Caco-2 (cell line): ENCODE measurements around the gene ADCY5. TPM values are rescaled to one million over a fixed set of nuclear protein-coding genes. Genes with fewer than 3 reads are reported as not detected.

Experiments used
- BruUV-seq: library from RNA; stranded (reverse); fragments of 400-500 nt; replicated peaks from 2 replicates; lab custom pipeline; 2021; lab: Mats Ljungman, UMichigan
- CTCF ChIA-PET: fragments of 300-600 bp; sonication (Branson Sonifier 250); formaldehyde crosslinking; loops from one replicate; lab custom pipeline; 2022; ENCODE audit warnings: antibody characterized with exemption; lab: Charles Lee
- POLR2A ChIA-PET: fragments of 300-600 bp; sonication (Branson Sonifier 250); formaldehyde crosslinking; loops from one replicate; lab custom pipeline; 2022; ENCODE audit warnings: antibody characterized with exemption; lab: Charles Lee
- DNase-seq, 2 experiments: peaks; one replicate each; pipeline versions ENCODE4 v3.0.0 to v3.0.0-alpha.2; 2020 to 2022
- H3K27me3 ChIP-seq: replicated peaks from 2 replicates; pipeline ENCODE4 v1.6.0; 2011; ENCODE audit warnings: low read length; ENCODE audit not compliant: control insufficient read depth, insufficient read depth
- H3K36me3 ChIP-seq: 2 replicates; pipeline ENCODE4 v1.5.1; 2011; ENCODE audit warnings: low read length; ENCODE audit not compliant: control insufficient read depth, insufficient read depth
- H3K4me1 ChIP-seq: fragments of 250-450 bp; sonication (Bioruptor Pico); 2 replicates; pipeline ENCODE4 v1.5.1; 2020; ENCODE audit warnings: mild to moderate bottlenecking
- H3K4me3 ChIP-seq: 2 replicates; pipeline ENCODE4 v1.5.1; 2011; ENCODE audit warnings: low read depth, mild to moderate bottlenecking, control low read depth, low read length
- H3K9me3 ChIP-seq: fragments of 250-450 bp; sonication (Bioruptor Pico); 2 replicates; pipeline ENCODE4 v1.5.1; 2020; ENCODE audit warnings: mild to moderate bottlenecking, moderate library complexity
- H3K27ac Mint-ChIP-seq: one replicate; pipeline ENCODE4 v1.8.0; 2022; ENCODE audit warnings: mixed read lengths; ENCODE audit not compliant: unreplicated experiment
- H3K27me3 Mint-ChIP-seq: one replicate; pipeline ENCODE4 v1.8.0; 2022; ENCODE audit warnings: mixed read lengths; ENCODE audit not compliant: insufficient read depth, unreplicated experiment
- H3K36me3 Mint-ChIP-seq: one replicate; pipeline ENCODE4 v1.8.0; 2022; ENCODE audit warnings: mild to moderate bottlenecking, mixed read lengths; ENCODE audit not compliant: insufficient read depth, unreplicated experiment
- H3K4me1 Mint-ChIP-seq: one replicate; pipeline ENCODE4 v1.8.0; 2022; ENCODE audit warnings: low read depth, mixed read lengths; ENCODE audit not compliant: unreplicated experiment
- H3K4me3 Mint-ChIP-seq: one replicate; pipeline ENCODE4 v1.8.0; 2022; ENCODE audit warnings: mild to moderate bottlenecking, moderate library complexity, mixed read lengths; ENCODE audit not compliant: unreplicated experiment
- H3K9me3 Mint-ChIP-seq: one replicate; pipeline ENCODE4 v1.8.0; 2022; ENCODE audit warnings: mixed read lengths; ENCODE audit not compliant: unreplicated experiment
- CTCF ChIP-seq, 2 experiments: fragments of 200-600 bp in 1 of 2; IDR thresholded peaks; 1 replicate in 1 of 2; 2 replicates in 1 of 2; pipeline versions ENCODE4 v1.5.1 to v1.8.0; 2011 to 2022; ENCODE audit warnings: antibody characterized with exemption in 1 of 2, control low read depth in 1 of 2, inconsistent platforms in 1 of 2, low read depth in 1 of 2, low read length in 1 of 2, mild to moderate bottlenecking in 1 of 2, moderate library complexity in 1 of 2; ENCODE audit not compliant: insufficient read depth in 1 of 2, severe bottlenecking in 1 of 2, unreplicated experiment in 1 of 2
- intact Hi-C: fragments of 100-400 bp; cut with micrococcal nuclease; formaldehyde crosslinking; loops from one replicate; pipeline ENCODE4 v1.10.0; 2022; ENCODE audit not compliant: unreplicated experiment
- total RNA-seq: library from RNA; stranded (reverse); gene quantifications from 2 replicates; pipeline ENCODE4 v1.2.3, GENCODE V29; 2022

ADCY5 gene
- total RNA-seq, 1 experiment from 2014 or later, result 0.91 TPM

GRCh38 chr3:123348471-123349200 lies 100.3 kb downstream of the ADCY5 start:
- Histone ChIP-seq H3K4me1 (no peaks in the 10 kb centered on the region), H3K9me3 (no peaks in the 10 kb centered on the region), H3K4me3 (no peak overlapping the region), H3K27me3 (no peaks in the 10 kb centered on the region), H3K36me3 (no peaks in the 10 kb centered on the region)
- intact Hi-C loops, result no loop called here
- BruUV-seq, result no TSS peak
- CTCF ChIA-PET, result no interaction called here
- H3K4me3 Mint-ChIP-seq, result no peak overlapping the region
- no peak overlapping the region for H3K27ac Mint-ChIP-seq
- peaks cover under 1% of the 10 kb centered on the region for H3K9me3 Mint-ChIP-seq
- no peak for DNase-seq
- peaks cover 4% of the 10 kb centered on the region for H3K4me1 Mint-ChIP-seq
- no peak for TF ChIP-seq CTCF (IDR thresholded peaks at IDR 0.05; ENCODE audit: insufficient read depth in 1 of 2, low read depth in 1 of 2, low read length in 1 of 2, severe bottlenecking in 1 of 2, unreplicated experiment in 1 of 2)
- peaks cover 16% of the 10 kb centered on the region for H3K27me3 Mint-ChIP-seq
- H3K36me3 Mint-ChIP-seq, result no peaks in the 10 kb centered on the region
- POLR2A ChIA-PET, result no interaction called here

GRCh38 chr3:123347691-123348264 lies 101.1 kb downstream of the ADCY5 start:
- no TSS peak for BruUV-seq
- no peaks in the 10 kb centered on the region for H3K9me3 ChIP-seq
- Mint-ChIP-seq H3K36me3 (no peaks in the 10 kb centered on the region), H3K4me1 (peaks cover 4% of the 10 kb centered on the region), H3K27me3 (peaks cover 16% of the 10 kb centered on the region), H3K4me3 (no peak overlapping the region), H3K9me3 (no peaks in the 10 kb centered on the region), H3K27ac (no peak overlapping the region)
- DNase-seq, result no peak
- H3K36me3 ChIP-seq, result no peaks in the 10 kb centered on the region
- H3K27me3 ChIP-seq, result no peaks in the 10 kb centered on the region
- TF ChIP-seq CTCF (IDR thresholded peaks at IDR 0.05; ENCODE audit: insufficient read depth in 1 of 2, low read depth in 1 of 2, low read length in 1 of 2, severe bottlenecking in 1 of 2, unreplicated experiment in 1 of 2), result no peak
- H3K4me1 ChIP-seq, result no peaks in the 10 kb centered on the region
- ChIA-PET POLR2A (no interaction called here), CTCF (no interaction called here)
- intact Hi-C loops, result no loop called here
- H3K4me3 ChIP-seq, result no peak overlapping the region

GRCh38 chr3:123347205-123347604 lies 101.7 kb downstream of the ADCY5 start:
- BruUV-seq, result no TSS peak
- Mint-ChIP-seq H3K4me1 (peaks cover 4% of the 10 kb centered on the region), H3K4me3 (no peak overlapping the region), H3K9me3 (no peaks in the 10 kb centered on the region), H3K27me3 (peaks cover 16% of the 10 kb centered on the region), H3K36me3 (no peaks in the 10 kb centered on the region), H3K27ac (no peak overlapping the region)
- DNase-seq, result no peak
- no peaks in the 10 kb centered on the region for H3K9me3 ChIP-seq
- POLR2A ChIA-PET, result no interaction called here
- H3K4me3 ChIP-seq, result no peak overlapping the region
- no peaks in the 10 kb centered on the region for H3K4me1 ChIP-seq
- CTCF ChIA-PET, result no interaction called here
- H3K27me3 ChIP-seq, result no peaks in the 10 kb centered on the region
- H3K36me3 ChIP-seq, result no peaks in the 10 kb centered on the region
- no peak for TF ChIP-seq CTCF (IDR thresholded peaks at IDR 0.05; ENCODE audit: insufficient read depth in 1 of 2, low read depth in 1 of 2, low read length in 1 of 2, severe bottlenecking in 1 of 2, unreplicated experiment in 1 of 2)
- intact Hi-C loops, result no loop called here
